ENCODE data around the gene HECTD4. TPM values are rescaled to one million over a fixed set of nuclear protein-coding genes. Genes with fewer than 3 reads are reported as not detected.

HECTD4 gene
- total RNA-seq, 1 experiment from 2014 or later, result 31.2 TPM

GRCh38 chr12:112243255-112244110, 138.7 kb downstream of the HECTD4 start:
- ChIA-PET POLR2A (no interaction called here), CTCF (interaction anchor here (1.0 to 1.3 kb wide), 2 partner anchors 8 to 45 kb away, joined by 3 read pairs; no protein-coding TSS in a partner anchor), RAD21 (ENCODE audit: low non-redundant PET in 1 of 2, low total read pairs in 2 of 2, uncharacterized antibody in 2 of 2, unreplicated experiment in 2 of 2) (no interaction called here)
- BruUV-seq (replicated peaks), result no TSS peak
- Histone ChIP-seq H3K27ac (ENCODE audit: low read depth, low read length) (no peak overlapping the region), H3K9me3 (ENCODE audit: control insufficient read depth in 1 of 2, insufficient read depth in 1 of 2, low read depth in 1 of 2, low read length in 2 of 2) (no peaks in the 10 kb centered on the region), H3K27me3 (ENCODE audit: insufficient read depth, low read length) (no peaks in the 10 kb centered on the region), H3K36me3 (ENCODE audit: control insufficient read depth in 1 of 2, insufficient read depth in 2 of 2, low read length in 2 of 2) (peaks cover 0 to 13% of the 10 kb centered on the region in 2 experiments; a peak in 2 of 4 replicates), H3K9ac (ENCODE audit: low read length) (no peak overlapping the region), H3K4me1 (ENCODE audit: control insufficient read depth in 1 of 2, insufficient read depth in 2 of 2, low read length in 2 of 2) (no peaks in the 10 kb centered on the region), H2AFZ (ENCODE audit: low read depth, low read length, poor library complexity, severe bottlenecking) (no peak overlapping the region), H3K4me3 (replicated peaks in 1 of 2; ENCODE audit: low read depth in 1 of 2, low read length in 2 of 2) (no peak overlapping the region), H3K4me2 (ENCODE audit: low read length) (no peak overlapping the region), H3K9me2 (ENCODE audit: insufficient read depth) (no peaks in the 10 kb centered on the region), H4K20me1 (ENCODE audit: insufficient read depth) (no peaks in the 10 kb centered on the region), H3K79me2 (ENCODE audit: insufficient read depth, low read length) (no peaks in the 10 kb centered on the region)
- intact Hi-C loops (cut with micrococcal nuclease), result no loop called here
- DNase-seq (ENCODE audit: low read depth, low spot score) (no peak), ATAC-seq (no peak)
- TF ChIP-seq RAD21 (IDR thresholded peaks at IDR 0.05; ENCODE audit: low read depth) (no peak), JUND (IDR thresholded peaks at IDR 0.05) (no peak), ELF1 (IDR thresholded peaks at IDR 0.05; ENCODE audit: borderline replicate concordance, low read depth) (no peak)

GRCh38 chr12:112241176-112241575, 141.1 kb downstream of the HECTD4 start:
- H2AFZ ChIP-seq (ENCODE audit: low read depth, low read length, poor library complexity, severe bottlenecking), result no peak overlapping the region
- H3K4me3 ChIP-seq (replicated peaks in 1 of 2; ENCODE audit: low read depth in 1 of 2, low read length in 2 of 2), result no peak overlapping the region
- POLR2A ChIA-PET, result interaction anchor here (0.5 kb wide), 1 partner anchor 281 kb away, joined by 4 read pairs; no protein-coding TSS in a partner anchor

More at GRCh38 chr12:112241176-112241575, 141.1 kb downstream of the HECTD4 start:
- no peaks in the 10 kb centered on the region for H3K27me3 ChIP-seq (ENCODE audit: insufficient read depth, low read length)
- no peak overlapping the region for H3K4me2 ChIP-seq (ENCODE audit: low read length)
- DNase-seq (ENCODE audit: low read depth, low spot score) (no peak), ATAC-seq (no peak)
- peaks cover 0 to 20% of the 10 kb centered on the region in 2 experiments; a peak in 2 of 4 replicates for H3K36me3 ChIP-seq (ENCODE audit: control insufficient read depth in 1 of 2, insufficient read depth in 2 of 2, low read length in 2 of 2)
- BruUV-seq (replicated peaks), result no TSS peak
- no peaks in the 10 kb centered on the region for H3K9me3 ChIP-seq (ENCODE audit: control insufficient read depth in 1 of 2, insufficient read depth in 1 of 2, low read depth in 1 of 2, low read length in 2 of 2)
- H4K20me1 ChIP-seq (ENCODE audit: insufficient read depth), result no peaks in the 10 kb centered on the region
- intact Hi-C loops (cut with micrococcal nuclease), result no loop called here
- no peak overlapping the region for H3K9ac ChIP-seq (ENCODE audit: low read length)
- no peaks in the 10 kb centered on the region for H3K4me1 ChIP-seq (ENCODE audit: control insufficient read depth in 1 of 2, insufficient read depth in 2 of 2, low read length in 2 of 2)
- TF ChIP-seq CBX3 (IDR thresholded peaks at IDR 0.05; ENCODE audit: low read depth) (no peak), RAD21 (IDR thresholded peaks at IDR 0.05; ENCODE audit: low read depth) (no peak), FOSL1 (IDR thresholded peaks at IDR 0.05; ENCODE audit: low read depth) (no peak)
- TF ChIP-seq, protein P1, sequence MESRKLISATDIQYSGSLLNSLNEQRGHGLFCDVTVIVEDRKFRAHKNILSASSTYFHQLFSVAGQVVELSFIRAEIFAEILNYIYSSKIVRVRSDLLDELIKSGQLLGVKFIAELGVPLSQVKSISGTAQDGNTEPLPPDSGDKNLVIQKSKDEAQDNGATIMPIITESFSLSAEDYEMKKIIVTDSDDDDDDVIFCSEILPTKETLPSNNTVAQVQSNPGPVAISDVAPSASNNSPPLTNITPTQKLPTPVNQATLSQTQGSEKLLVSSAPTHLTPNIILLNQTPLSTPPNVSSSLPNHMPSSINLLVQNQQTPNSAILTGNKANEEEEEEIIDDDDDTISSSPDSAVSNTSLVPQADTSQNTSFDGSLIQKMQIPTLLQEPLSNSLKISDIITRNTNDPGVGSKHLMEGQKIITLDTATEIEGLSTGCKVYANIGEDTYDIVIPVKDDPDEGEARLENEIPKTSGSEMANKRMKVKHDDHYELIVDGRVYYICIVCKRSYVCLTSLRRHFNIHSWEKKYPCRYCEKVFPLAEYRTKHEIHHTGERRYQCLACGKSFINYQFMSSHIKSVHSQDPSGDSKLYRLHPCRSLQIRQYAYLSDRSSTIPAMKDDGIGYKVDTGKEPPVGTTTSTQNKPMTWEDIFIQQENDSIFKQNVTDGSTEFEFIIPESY (IDR thresholded peaks at IDR 0.05; ENCODE audit: extremely low read depth, insufficient replicate concordance, low read length), result no peak
- TF ChIP-seq, protein P2, sequence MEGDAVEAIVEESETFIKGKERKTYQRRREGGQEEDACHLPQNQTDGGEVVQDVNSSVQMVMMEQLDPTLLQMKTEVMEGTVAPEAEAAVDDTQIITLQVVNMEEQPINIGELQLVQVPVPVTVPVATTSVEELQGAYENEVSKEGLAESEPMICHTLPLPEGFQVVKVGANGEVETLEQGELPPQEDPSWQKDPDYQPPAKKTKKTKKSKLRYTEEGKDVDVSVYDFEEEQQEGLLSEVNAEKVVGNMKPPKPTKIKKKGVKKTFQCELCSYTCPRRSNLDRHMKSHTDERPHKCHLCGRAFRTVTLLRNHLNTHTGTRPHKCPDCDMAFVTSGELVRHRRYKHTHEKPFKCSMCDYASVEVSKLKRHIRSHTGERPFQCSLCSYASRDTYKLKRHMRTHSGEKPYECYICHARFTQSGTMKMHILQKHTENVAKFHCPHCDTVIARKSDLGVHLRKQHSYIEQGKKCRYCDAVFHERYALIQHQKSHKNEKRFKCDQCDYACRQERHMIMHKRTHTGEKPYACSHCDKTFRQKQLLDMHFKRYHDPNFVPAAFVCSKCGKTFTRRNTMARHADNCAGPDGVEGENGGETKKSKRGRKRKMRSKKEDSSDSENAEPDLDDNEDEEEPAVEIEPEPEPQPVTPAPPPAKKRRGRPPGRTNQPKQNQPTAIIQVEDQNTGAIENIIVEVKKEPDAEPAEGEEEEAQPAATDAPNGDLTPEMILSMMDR (IDR thresholded peaks at IDR 0.05 in 2 of 3, conservative IDR thresholded peaks at IDR 0.05 in 1 of 3; ENCODE audit: borderline replicate concordance in 1 of 3, insufficient read depth in 1 of 3, low read depth in 2 of 3, low read length in 2 of 3), result no peak
- no peaks in the 10 kb centered on the region for H3K9me2 ChIP-seq (ENCODE audit: insufficient read depth)
- H3K79me2 ChIP-seq (ENCODE audit: insufficient read depth, low read length), result no peaks in the 10 kb centered on the region
- ChIA-PET RAD21 (ENCODE audit: low non-redundant PET in 1 of 2, low total read pairs in 2 of 2, uncharacterized antibody in 2 of 2, unreplicated experiment in 2 of 2) (no interaction called here), CTCF (no interaction called here)
- H3K27ac ChIP-seq (ENCODE audit: low read depth, low read length), result no peak overlapping the region
